ENCODE data around the gene TMEM132D.
A peak's percentile ranks its signal among the peaks of the same experiment; 100 is the strongest.

TMEM132D gene

GRCh38 chr12:129750421-129750820 is 153.4 kb downstream of the TMEM132D start:
- no peak overlapping the region for H3K4me3 Mint-ChIP-seq
- H3K9me3 Mint-ChIP-seq, result no peaks in the 10 kb centered on the region
- no peaks in the 10 kb centered on the region for H3K36me3 Mint-ChIP-seq
- no peak for ATAC-seq
- no peak overlapping the region for H3K27ac Mint-ChIP-seq
- no peaks in the 10 kb centered on the region for H3K27me3 Mint-ChIP-seq
- no peaks in the 10 kb centered on the region for H3K4me1 Mint-ChIP-seq

- Mint-ChIP-seq H3K36me3 (no peaks in the 10 kb centered on the region), H3K4me3 (no peak overlapping the region), H3K27ac (no peak overlapping the region), H3K27me3 (no peaks in the 10 kb centered on the region), H3K9me3 (no peaks in the 10 kb centered on the region), H3K4me1 (no peaks in the 10 kb centered on the region)
- no peak for ATAC-seq
Observed at GRCh38 chr12:129746318-129746717, 157.5 kb downstream of the TMEM132D start.

GRCh38 chr12:129729170-129729569 is 174.7 kb downstream of the TMEM132D start:
- no peak overlapping the region for H3K27ac Mint-ChIP-seq
- no peaks in the 10 kb centered on the region for H3K4me1 Mint-ChIP-seq
- H3K4me3 Mint-ChIP-seq, result no peak overlapping the region
- peaks cover 8% of the 10 kb centered on the region for H3K9me3 Mint-ChIP-seq
- no peak for ATAC-seq
- no peaks in the 10 kb centered on the region for H3K27me3 Mint-ChIP-seq
- H3K36me3 Mint-ChIP-seq, result no peaks in the 10 kb centered on the region

- Mint-ChIP-seq H3K27me3 (no peaks in the 10 kb centered on the region), H3K27ac (no peak overlapping the region), H3K4me3 (no peak overlapping the region), H3K4me1 (no peaks in the 10 kb centered on the region), H3K9me3 (peaks cover 16% of the 10 kb centered on the region), H3K36me3 (no peaks in the 10 kb centered on the region)
- ATAC-seq, result no peak
Observed at GRCh38 chr12:129727100-129727499, 176.7 kb downstream of the TMEM132D start.

- no peak overlapping the region for H3K27ac Mint-ChIP-seq
- H3K9me3 Mint-ChIP-seq, result peaks cover 13% of the 10 kb centered on the region
- no peak overlapping the region for H3K4me3 Mint-ChIP-seq
- H3K27me3 Mint-ChIP-seq, result no peaks in the 10 kb centered on the region
- H3K4me1 Mint-ChIP-seq, result no peaks in the 10 kb centered on the region
- ATAC-seq, result no peak
- no peaks in the 10 kb centered on the region for H3K36me3 Mint-ChIP-seq
Observed at GRCh38 chr12:129723260-129723659, 180.6 kb downstream of the TMEM132D start.

GRCh38 chr12:129720618-129721017 is 183.2 kb downstream of the TMEM132D start:
- ATAC-seq, result no peak
- Mint-ChIP-seq H3K9me3 (peaks cover 12% of the 10 kb centered on the region), H3K36me3 (no peaks in the 10 kb centered on the region), H3K4me3 (no peak overlapping the region), H3K4me1 (no peaks in the 10 kb centered on the region), H3K27me3 (no peaks in the 10 kb centered on the region), H3K27ac (no peak overlapping the region)

GRCh38 chr12:129719416-129719815 is 184.4 kb downstream of the TMEM132D start:
- ATAC-seq, result no peak
- H3K4me1 Mint-ChIP-seq, result no peaks in the 10 kb centered on the region
- H3K27me3 Mint-ChIP-seq, result no peaks in the 10 kb centered on the region
- no peak overlapping the region for H3K4me3 Mint-ChIP-seq
- no peaks in the 10 kb centered on the region for H3K36me3 Mint-ChIP-seq
- H3K27ac Mint-ChIP-seq, result no peak overlapping the region
- peaks cover 15% of the 10 kb centered on the region for H3K9me3 Mint-ChIP-seq

- Mint-ChIP-seq H3K36me3 (no peaks in the 10 kb centered on the region), H3K4me3 (no peak overlapping the region), H3K9me3 (peaks cover 6% of the 10 kb centered on the region), H3K4me1 (no peaks in the 10 kb centered on the region), H3K27ac (no peak overlapping the region), H3K27me3 (no peaks in the 10 kb centered on the region)
- ATAC-seq, result no peak
Observed at GRCh38 chr12:129717438-129717837, 186.4 kb downstream of the TMEM132D start.

GRCh38 chr12:129716825-129717224 is 187.0 kb downstream of the TMEM132D start:
- Mint-ChIP-seq H3K9me3 (peaks cover 6% of the 10 kb centered on the region), H3K4me3 (no peak overlapping the region), H3K4me1 (no peaks in the 10 kb centered on the region)

GRCh38 chr12:129706716-129707115 is 197.1 kb downstream of the TMEM132D start:
- no peaks in the 10 kb centered on the region for H3K36me3 Mint-ChIP-seq
- no peak for ATAC-seq
- no peaks in the 10 kb centered on the region for H3K27me3 Mint-ChIP-seq
- H3K4me3 Mint-ChIP-seq, result no peak overlapping the region
- no peak overlapping the region for H3K27ac Mint-ChIP-seq
- no peaks in the 10 kb centered on the region for H3K4me1 Mint-ChIP-seq
- H3K9me3 Mint-ChIP-seq, result peaks cover 23% of the 10 kb centered on the region

More at GRCh38 chr12:129716825-129717224, 187.0 kb downstream of the TMEM132D start:
- H3K27me3 Mint-ChIP-seq, result no peaks in the 10 kb centered on the region
- ATAC-seq, result no peak
- no peaks in the 10 kb centered on the region for H3K36me3 Mint-ChIP-seq
- H3K27ac Mint-ChIP-seq, result no peak overlapping the region

GRCh38 chr12:129704232-129704830 is 199.5 kb downstream of the TMEM132D start:
- H3K36me3 Mint-ChIP-seq, result no peaks in the 10 kb centered on the region
- no peaks in the 10 kb centered on the region for H3K4me1 Mint-ChIP-seq
- peaks cover 17% of the 10 kb centered on the region for H3K9me3 Mint-ChIP-seq
- no peak overlapping the region for H3K4me3 Mint-ChIP-seq
- no peak overlapping the region for H3K27ac Mint-ChIP-seq
- no peak for ATAC-seq
- H3K27me3 Mint-ChIP-seq, result no peaks in the 10 kb centered on the region

GRCh38 chr12:129701631-129702101 is 202.2 kb downstream of the TMEM132D start:
- Mint-ChIP-seq H3K27me3 (no peaks in the 10 kb centered on the region), H3K9me3 (peaks cover 9% of the 10 kb centered on the region), H3K36me3 (no peaks in the 10 kb centered on the region), H3K4me1 (no peaks in the 10 kb centered on the region), H3K27ac (no peak overlapping the region), H3K4me3 (no peak overlapping the region)
- ATAC-seq, result no peak

- H3K9me3 Mint-ChIP-seq, result peaks cover 6% of the 10 kb centered on the region
- H3K27me3 Mint-ChIP-seq, result no peaks in the 10 kb centered on the region
Observed at GRCh38 chr12:129700036-129700435, 203.8 kb downstream of the TMEM132D start.

GRCh38 chr12:129696926-129697325 is 206.9 kb downstream of the TMEM132D start:
- no peak for ATAC-seq
- Mint-ChIP-seq H3K4me1 (no peaks in the 10 kb centered on the region), H3K27me3 (no peaks in the 10 kb centered on the region), H3K4me3 (no peak overlapping the region), H3K9me3 (no peaks in the 10 kb centered on the region), H3K36me3 (no peaks in the 10 kb centered on the region), H3K27ac (no peak overlapping the region)

More at GRCh38 chr12:129700036-129700435, 203.8 kb downstream of the TMEM132D start:
- Mint-ChIP-seq H3K36me3 (no peaks in the 10 kb centered on the region), H3K4me3 (no peak overlapping the region), H3K27ac (no peak overlapping the region), H3K4me1 (no peaks in the 10 kb centered on the region)
- ATAC-seq, result peak; percentile 34

- Mint-ChIP-seq H3K4me1 (no peaks in the 10 kb centered on the region), H3K27ac (no peak overlapping the region)
Observed at GRCh38 chr12:129696405-129696804, 207.4 kb downstream of the TMEM132D start.

GRCh38 chr12:129693731-129694130 is 210.1 kb downstream of the TMEM132D start:
- ATAC-seq, result no peak

More at GRCh38 chr12:129696405-129696804, 207.4 kb downstream of the TMEM132D start:
- Mint-ChIP-seq H3K4me3 (no peak overlapping the region), H3K9me3 (no peaks in the 10 kb centered on the region), H3K36me3 (no peaks in the 10 kb centered on the region), H3K27me3 (no peaks in the 10 kb centered on the region)
- ATAC-seq, result no peak

More at GRCh38 chr12:129693731-129694130, 210.1 kb downstream of the TMEM132D start:
- H3K36me3 Mint-ChIP-seq, result no peaks in the 10 kb centered on the region
- H3K9me3 Mint-ChIP-seq, result no peaks in the 10 kb centered on the region
- no peak overlapping the region for H3K27ac Mint-ChIP-seq
- no peak overlapping the region for H3K4me3 Mint-ChIP-seq
- H3K27me3 Mint-ChIP-seq, result no peaks in the 10 kb centered on the region
- H3K4me1 Mint-ChIP-seq, result no peaks in the 10 kb centered on the region
